HG03460 (cell line): Measurements from ENCODE around the gene TPPP2.

Source experiments
- ATAC-seq: cut with Tn5 transposase; IDR thresholded peaks from one replicate; pipeline ENCODE4 v1.9.1; 2021; ENCODE audit not compliant: unreplicated experiment

The TPPP2 gene

DNA sequence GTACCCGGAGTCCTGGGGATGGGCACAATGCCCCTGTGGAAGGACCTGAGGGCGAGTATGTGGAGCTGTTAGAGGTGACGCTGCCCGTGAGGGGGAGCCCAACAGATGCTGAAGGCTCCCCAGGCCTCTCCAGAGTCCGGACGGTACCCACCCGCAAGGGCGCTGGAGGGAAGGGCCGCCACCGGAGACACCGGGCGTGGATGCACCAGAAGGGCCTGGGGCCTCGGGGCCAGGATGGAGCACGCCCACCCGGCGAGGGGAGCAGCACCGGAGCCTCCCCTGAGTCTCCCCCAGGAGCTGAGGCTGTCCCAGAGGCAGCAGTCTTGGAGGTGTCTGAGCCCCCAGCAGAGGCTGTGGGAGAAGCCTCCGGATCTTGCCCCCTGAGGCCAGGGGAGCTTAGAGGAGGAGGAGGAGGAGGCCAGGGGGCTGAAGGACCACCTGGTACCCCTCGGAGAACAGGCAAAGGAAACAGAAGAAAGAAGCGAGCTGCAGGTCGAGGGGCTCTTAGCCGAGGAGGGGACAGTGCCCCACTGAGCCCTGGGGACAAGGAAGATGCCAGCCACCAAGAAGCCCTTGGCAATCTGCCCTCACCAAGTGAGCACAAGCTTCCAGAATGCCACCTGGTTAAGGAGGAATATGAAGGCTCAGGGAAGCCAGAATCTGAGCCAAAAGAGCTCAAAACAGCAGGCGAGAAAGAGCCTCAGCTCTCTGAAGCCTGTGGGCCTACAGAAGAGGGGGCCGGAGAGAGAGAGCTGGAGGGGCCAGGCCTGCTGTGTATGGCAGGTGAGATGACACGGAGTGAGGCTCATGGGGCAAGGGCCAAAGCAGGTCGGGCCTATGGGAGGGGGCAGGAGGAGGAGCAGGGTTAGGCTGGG is 44.6 kb downstream of the TPPP2 start:
- ATAC-seq = no peak

DNA sequence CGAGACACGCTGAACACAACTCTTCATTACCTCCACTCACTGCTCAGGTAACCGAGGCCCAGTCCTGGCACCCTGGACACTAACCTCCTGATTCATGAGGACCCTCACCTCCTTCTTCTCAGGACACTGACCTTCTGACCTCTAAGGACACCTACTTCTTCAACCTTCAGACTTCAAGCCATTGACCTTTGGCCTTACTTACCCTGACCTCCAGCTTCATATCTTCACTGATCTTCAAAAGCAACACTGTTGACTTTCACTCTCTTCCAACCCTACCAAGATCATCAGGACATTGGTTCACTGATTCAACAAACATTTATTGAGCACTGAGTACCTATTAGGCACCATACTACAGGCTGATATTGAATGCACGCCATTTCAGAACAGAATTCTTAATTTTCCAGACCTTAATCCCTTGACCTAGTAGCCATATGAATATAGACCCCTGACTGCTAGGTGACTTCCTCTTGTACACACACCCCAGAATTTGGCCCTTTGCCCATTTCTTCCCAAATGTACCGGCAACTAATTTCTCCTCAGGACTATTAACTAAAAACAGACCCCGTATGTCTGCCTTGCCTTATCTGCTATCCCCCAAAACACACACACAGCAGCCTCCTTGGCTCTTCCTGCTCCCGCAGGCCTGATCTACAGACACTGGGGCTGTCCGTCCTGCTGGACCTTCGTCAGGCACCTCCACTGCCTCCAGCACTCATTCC is 45.9 kb downstream of the TPPP2 start:
- no peak for ATAC-seq

DNA sequence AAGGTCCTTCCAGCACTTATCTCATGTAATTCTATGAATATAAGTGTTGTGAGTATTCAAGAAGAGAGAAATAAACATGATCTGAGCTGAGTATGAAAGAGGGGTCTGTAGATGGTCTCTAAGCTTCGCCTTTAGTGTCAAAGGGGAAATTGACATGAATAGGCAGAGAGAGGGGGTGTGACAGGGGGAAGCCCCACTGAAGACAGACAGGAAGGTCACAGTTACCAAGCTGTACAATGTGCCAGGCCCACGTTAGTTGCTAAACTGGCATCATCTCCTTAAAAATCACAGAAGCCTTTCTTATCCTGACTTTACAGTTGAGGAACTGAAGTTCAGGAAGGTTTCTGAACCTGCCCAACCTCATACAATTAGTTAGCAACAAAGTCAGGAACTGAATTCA is 47.7 kb downstream of the TPPP2 start:
- no peak for ATAC-seq

DNA sequence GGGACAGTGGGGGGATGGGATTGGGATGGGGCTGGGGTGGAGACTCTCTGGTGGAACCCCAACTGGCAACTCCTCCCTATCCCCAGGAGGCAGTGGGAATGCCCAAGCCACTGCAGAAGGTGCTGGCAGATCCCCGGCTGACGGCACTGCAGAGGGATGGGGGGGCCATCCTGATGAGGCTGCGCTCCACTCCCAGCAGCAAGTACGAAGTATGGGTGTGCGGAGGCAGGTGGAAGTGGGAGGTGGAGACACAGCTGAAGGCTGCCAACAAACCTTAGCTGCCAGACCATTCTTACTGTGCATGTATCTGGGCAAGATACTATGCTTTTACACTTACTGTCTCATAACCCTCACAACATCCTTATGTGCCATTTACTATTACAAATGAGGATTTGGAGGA is 48.3 kb downstream of the TPPP2 start:
- no peak for ATAC-seq

DNA sequence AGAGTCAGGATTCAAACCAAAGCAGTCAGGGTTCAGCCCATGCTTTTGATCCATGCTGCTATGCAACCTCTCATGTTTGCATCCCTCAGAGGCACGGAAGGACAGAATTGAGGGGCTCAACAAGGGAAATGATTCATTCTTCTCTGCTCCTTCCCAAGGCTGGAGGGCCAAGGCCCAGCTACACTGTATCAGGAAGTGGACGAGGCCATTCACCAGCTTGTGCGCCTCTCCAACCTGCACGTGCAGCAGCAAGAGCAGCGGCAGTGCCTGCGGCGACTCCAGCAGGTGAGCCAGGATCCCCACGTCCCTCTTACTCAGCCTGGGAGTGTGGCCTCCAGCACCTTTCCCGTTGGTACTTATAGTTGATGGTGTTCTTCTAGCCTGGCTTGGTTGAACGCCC is 48.7 kb downstream of the TPPP2 start:
- no peak for ATAC-seq

DNA sequence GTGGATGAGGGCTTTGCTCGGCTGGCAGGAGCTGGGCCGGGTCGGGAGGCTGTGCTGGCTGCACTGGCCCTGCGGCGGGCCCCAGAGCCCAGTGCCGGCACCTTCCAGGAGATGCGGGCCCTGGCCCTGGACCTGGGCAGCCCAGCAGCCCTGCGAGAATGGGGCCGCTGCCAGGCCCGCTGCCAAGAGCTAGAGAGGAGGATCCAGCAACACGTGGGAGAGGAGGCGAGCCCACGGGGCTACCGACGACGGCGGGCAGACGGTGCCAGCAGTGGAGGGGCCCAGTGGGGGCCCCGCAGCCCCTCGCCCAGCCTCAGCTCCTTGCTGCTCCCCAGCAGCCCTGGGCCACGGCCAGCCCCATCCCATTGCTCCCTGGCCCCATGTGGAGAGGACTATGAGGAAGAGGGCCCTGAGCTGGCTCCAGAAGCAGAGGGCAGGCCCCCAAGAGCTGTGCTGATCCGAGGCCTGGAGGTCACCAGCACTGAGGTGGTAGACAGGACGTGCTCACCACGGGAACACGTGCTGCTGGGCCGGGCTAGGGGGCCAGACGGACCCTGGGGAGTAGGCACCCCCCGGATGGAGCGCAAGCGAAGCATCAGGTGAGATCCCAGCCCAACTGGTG is 51.6 kb downstream of the TPPP2 start:
- ATAC-seq = no peak
